Epithelial cell of prostate (primary cell): Measurements from ENCODE around the gene SYTL1.

ENCODE experiments used
- DNase-seq: peaks from one replicate; pipeline ENCODE4 v3.0.0-alpha.2; 2011; ENCODE audit warnings: low read depth, low spot score
- H3K27ac ChIP-seq: fragments of 450-650 bp; 2 replicates; pipeline ENCODE4 v1.5.1; 2017; ENCODE audit warnings: mild to moderate bottlenecking

SYTL1 gene

DNA sequence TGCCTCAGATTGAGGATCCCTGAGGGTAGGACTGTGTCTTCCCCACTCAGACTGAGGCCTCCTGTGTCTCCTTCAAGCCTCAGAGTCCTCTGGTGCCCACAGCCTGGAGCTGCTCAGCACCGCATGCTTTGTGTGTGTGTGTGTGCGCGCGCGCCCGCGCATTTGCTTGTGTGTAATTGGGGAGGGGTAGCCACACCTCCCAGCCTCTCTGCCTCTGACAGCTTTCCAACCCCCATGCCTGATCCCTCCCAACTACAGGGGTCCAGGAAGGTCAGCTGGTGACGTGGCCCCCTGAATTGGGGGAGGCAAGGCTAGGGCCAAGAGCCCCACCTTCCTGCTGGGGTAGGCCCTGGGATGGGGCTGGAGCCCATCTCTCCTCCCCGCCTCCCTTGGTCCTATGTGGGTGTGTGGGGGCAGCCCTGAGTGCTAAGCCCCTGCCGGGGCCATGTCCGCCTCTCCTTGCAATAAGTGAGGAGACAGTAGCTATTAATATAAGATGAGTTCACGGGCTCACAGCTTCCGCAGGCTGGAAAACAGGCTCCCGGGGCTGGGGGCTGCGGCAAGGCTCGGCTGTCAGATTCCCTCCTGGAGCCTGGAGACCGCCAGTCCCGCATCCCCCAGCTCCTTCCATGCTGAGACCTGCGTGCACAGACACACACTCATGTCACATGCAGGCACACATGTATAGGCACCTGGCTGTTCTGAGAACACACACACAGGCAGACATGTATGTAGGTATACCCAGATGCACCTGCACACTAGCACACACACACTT, 57.6 kb downstream of the SYTL1 start:
- no peak overlapping the region for H3K27ac ChIP-seq
- DNase-seq, result no peak

DNA sequence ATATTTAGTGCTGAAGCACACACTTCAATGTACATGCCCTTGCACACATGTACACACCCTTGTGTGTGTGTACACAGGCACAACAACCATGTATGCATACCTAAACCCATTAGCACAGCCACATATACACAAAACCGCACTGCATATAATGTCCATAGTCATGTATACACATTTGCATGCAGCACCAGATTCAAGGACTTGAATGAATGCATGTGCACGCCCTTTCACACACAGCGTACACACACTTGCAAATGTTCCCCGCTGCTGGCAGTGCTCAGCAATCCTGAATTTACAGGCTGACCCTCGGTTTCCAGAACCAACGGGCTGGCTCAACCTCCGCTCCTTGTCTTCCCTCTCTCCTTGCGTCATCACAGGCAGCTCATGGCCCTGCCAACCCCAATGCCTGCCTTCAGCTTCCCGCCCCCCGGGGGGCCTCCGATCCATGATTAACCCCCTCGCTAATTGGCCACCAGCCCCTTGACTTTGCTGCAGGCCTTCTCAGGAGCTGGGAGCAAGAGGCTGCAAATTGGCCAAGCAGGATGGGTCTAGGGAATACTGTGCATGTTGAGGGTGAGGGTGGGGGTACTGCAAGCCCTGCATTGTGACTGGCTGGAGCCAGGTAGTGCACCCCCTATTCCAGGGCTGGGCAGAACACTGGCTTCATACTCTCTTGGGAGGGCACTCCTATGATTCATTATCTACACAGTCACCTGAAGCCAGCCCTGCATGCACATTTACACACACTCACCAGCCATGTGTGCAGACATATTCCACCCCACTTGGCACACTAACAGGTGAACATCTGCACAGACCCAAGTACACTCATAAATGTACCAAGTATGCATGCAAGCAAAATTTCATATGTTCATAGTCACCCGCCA, 58.5 kb downstream of the SYTL1 start:
- no peak for DNase-seq
- no peak overlapping the region for H3K27ac ChIP-seq

DNA sequence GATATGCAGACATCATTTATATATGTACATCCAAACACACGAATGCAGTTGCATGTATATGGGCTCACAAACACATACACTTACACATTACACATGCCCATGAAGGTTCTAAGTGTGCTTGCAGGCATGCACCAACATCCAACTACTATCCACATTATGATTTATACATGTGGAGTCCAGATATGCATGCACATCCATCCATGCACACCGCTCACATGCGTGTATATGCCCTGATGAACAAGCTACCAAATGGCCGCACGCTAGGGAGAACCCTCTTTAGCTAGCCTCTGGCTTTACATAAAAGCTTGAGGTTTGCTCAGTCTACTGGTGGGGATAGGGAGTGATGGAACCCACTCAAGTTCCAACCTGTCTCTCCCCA, 59.1 kb downstream of the SYTL1 start:
- no peak for DNase-seq
- H3K27ac ChIP-seq, result no peak overlapping the region

DNA sequence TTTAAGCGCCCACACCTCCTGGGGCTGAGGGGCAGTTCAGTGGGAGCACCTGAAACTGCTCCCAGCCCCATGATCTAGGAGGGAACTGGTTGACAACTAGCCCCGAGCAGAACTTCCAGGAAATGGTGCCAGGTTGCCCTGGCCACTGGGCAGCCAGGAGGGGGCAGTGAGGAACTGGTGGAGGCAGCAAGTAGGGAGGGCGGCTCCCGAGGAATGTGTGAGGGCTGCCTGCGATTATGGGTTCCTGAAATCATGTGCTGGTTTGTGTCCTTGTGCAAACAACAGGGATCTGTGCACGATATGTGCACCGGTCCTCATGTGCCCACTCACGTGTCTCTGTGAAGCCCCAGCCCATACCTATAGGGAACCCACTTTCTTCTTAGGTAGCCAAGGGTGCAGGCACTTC, 60.5 kb downstream of the SYTL1 start:
- H3K27ac ChIP-seq, result peak overlapping the region; percentile 51
- DNase-seq, result no peak

DNA sequence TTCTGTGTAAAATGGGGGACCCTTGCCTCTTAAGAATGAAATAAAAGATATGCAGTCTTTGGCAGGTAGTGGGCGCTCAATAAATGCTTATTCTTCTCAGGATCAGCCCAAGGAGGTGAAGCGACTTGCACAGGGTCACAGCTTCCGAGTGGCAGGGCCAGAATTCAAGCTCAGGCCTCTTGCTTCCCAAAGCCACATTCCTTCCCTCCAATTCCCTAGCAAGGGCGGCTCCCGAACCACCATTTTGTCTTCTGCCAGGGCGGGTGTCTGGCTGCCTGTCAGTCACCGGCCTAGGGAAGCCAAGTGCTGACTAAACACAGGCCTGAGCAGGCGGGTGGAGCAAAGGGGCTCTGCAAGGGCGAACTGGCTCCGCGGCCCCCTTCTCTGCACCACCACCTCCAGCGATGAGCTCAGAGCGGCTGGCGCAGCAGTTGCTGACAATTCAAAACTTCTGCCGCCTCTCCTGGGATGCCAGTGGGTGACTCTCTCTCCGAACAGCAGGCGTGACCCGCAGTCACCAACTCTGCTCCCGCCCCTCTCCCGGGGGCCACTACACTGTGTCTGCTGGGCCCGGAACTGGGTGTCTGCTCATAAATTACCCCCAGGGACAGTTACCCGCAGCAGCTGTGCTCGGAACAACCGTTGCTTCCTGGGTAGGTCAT, 61.4 kb downstream of the SYTL1 start:
- DNase-seq, result no peak
- peak overlapping the region; percentile 51 for H3K27ac ChIP-seq
